ENCODE data around the gene BTBD9.

BTBD9 gene

GRCh38 chr6:38284802-38285394, 354.8 kb downstream of the BTBD9 start:
- Mint-ChIP-seq H3K27ac (no peak overlapping the region), H3K4me1 (ENCODE audit: low read depth) (peaks cover 19% of the 10 kb centered on the region), H3K27me3 (no peaks in the 10 kb centered on the region), H3K4me3 (no peak overlapping the region), H3K9me3 (peaks cover 8% of the 10 kb centered on the region), H3K36me3 (ENCODE audit: low read depth) (peaks cover 7% of the 10 kb centered on the region)
- intact Hi-C loops (cut with micrococcal nuclease) = no loop called here

- intact Hi-C loops (cut with micrococcal nuclease) = no loop called here
- H3K27ac Mint-ChIP-seq = no peak overlapping the region
- no peaks in the 10 kb centered on the region for H3K27me3 Mint-ChIP-seq
- H3K36me3 Mint-ChIP-seq (ENCODE audit: low read depth) = peaks cover 7% of the 10 kb centered on the region
- H3K4me3 Mint-ChIP-seq = no peak overlapping the region
- H3K4me1 Mint-ChIP-seq (ENCODE audit: low read depth) = peaks cover 19% of the 10 kb centered on the region
- peaks cover 8% of the 10 kb centered on the region for H3K9me3 Mint-ChIP-seq
Measured at GRCh38 chr6:38283734-38284362, 355.9 kb downstream of the BTBD9 start.

- Mint-ChIP-seq H3K27me3 (no peaks in the 10 kb centered on the region), H3K4me3 (no peak overlapping the region), H3K4me1 (ENCODE audit: low read depth) (peaks cover 19% of the 10 kb centered on the region), H3K9me3 (peaks cover 8% of the 10 kb centered on the region), H3K36me3 (ENCODE audit: low read depth) (peaks cover 7% of the 10 kb centered on the region), H3K27ac (no peak overlapping the region)
- intact Hi-C loops (cut with micrococcal nuclease) = no loop called here
Measured at GRCh38 chr6:38282911-38283310, 356.8 kb downstream of the BTBD9 start.

- Mint-ChIP-seq H3K27me3 (no peaks in the 10 kb centered on the region), H3K9me3 (peaks cover 8% of the 10 kb centered on the region), H3K36me3 (ENCODE audit: low read depth) (no peaks in the 10 kb centered on the region), H3K4me3 (no peak overlapping the region), H3K27ac (no peak overlapping the region), H3K4me1 (ENCODE audit: low read depth) (peaks cover 19% of the 10 kb centered on the region)
- intact Hi-C loops (cut with micrococcal nuclease) = no loop called here
Measured at GRCh38 chr6:38281126-38281525, 358.6 kb downstream of the BTBD9 start.

- Mint-ChIP-seq H3K27me3 (no peaks in the 10 kb centered on the region), H3K27ac (no peak overlapping the region), H3K9me3 (peaks cover 3% of the 10 kb centered on the region), H3K4me1 (ENCODE audit: low read depth) (peaks cover 15% of the 10 kb centered on the region), H3K36me3 (ENCODE audit: low read depth) (no peaks in the 10 kb centered on the region), H3K4me3 (no peak overlapping the region)
- intact Hi-C loops (cut with micrococcal nuclease) = no loop called here
Measured at GRCh38 chr6:38279963-38280588, 359.7 kb downstream of the BTBD9 start.

- no peak overlapping the region for H3K27ac Mint-ChIP-seq
- intact Hi-C loops (cut with micrococcal nuclease) = no loop called here
- H3K4me1 Mint-ChIP-seq (ENCODE audit: low read depth) = peaks cover 9% of the 10 kb centered on the region
- H3K4me3 Mint-ChIP-seq = no peak overlapping the region
- no peaks in the 10 kb centered on the region for H3K36me3 Mint-ChIP-seq (ENCODE audit: low read depth)
- no peaks in the 10 kb centered on the region for H3K27me3 Mint-ChIP-seq
- no peaks in the 10 kb centered on the region for H3K9me3 Mint-ChIP-seq
Measured at GRCh38 chr6:38279423-38279822, 360.3 kb downstream of the BTBD9 start.

GRCh38 chr6:38273325-38273724, 366.4 kb downstream of the BTBD9 start:
- H3K9me3 Mint-ChIP-seq = no peaks in the 10 kb centered on the region
- no peak overlapping the region for H3K27ac Mint-ChIP-seq
- H3K36me3 Mint-ChIP-seq (ENCODE audit: low read depth) = no peaks in the 10 kb centered on the region
- intact Hi-C loops (cut with micrococcal nuclease) = no loop called here
- no peaks in the 10 kb centered on the region for H3K27me3 Mint-ChIP-seq
- H3K4me3 Mint-ChIP-seq = no peak overlapping the region
- no peaks in the 10 kb centered on the region for H3K4me1 Mint-ChIP-seq (ENCODE audit: low read depth)

GRCh38 chr6:38272222-38272621, 367.5 kb downstream of the BTBD9 start:
- Mint-ChIP-seq H3K9me3 (no peaks in the 10 kb centered on the region), H3K4me3 (no peak overlapping the region), H3K27me3 (no peaks in the 10 kb centered on the region), H3K36me3 (ENCODE audit: low read depth) (no peaks in the 10 kb centered on the region), H3K4me1 (ENCODE audit: low read depth) (no peaks in the 10 kb centered on the region), H3K27ac (no peak overlapping the region)
- intact Hi-C loops (cut with micrococcal nuclease) = no loop called here

GRCh38 chr6:38271081-38271480, 368.6 kb downstream of the BTBD9 start:
- no peaks in the 10 kb centered on the region for H3K36me3 Mint-ChIP-seq (ENCODE audit: low read depth)
- intact Hi-C loops (cut with micrococcal nuclease) = no loop called here
- H3K4me3 Mint-ChIP-seq = no peak overlapping the region
- no peak overlapping the region for H3K27ac Mint-ChIP-seq
- no peaks in the 10 kb centered on the region for H3K27me3 Mint-ChIP-seq
- no peaks in the 10 kb centered on the region for H3K4me1 Mint-ChIP-seq (ENCODE audit: low read depth)
- no peaks in the 10 kb centered on the region for H3K9me3 Mint-ChIP-seq

- Mint-ChIP-seq H3K4me1 (ENCODE audit: low read depth) (no peaks in the 10 kb centered on the region), H3K4me3 (no peak overlapping the region)
Measured at GRCh38 chr6:38270367-38270766, 369.4 kb downstream of the BTBD9 start.

GRCh38 chr6:38269461-38270172, 370.1 kb downstream of the BTBD9 start:
- intact Hi-C loops (cut with micrococcal nuclease) = no loop called here
- H3K36me3 Mint-ChIP-seq (ENCODE audit: low read depth) = no peaks in the 10 kb centered on the region
- no peak overlapping the region for H3K27ac Mint-ChIP-seq
- H3K4me3 Mint-ChIP-seq = no peak overlapping the region
- no peaks in the 10 kb centered on the region for H3K9me3 Mint-ChIP-seq
- H3K27me3 Mint-ChIP-seq = no peaks in the 10 kb centered on the region
- no peaks in the 10 kb centered on the region for H3K4me1 Mint-ChIP-seq (ENCODE audit: low read depth)

More at GRCh38 chr6:38270367-38270766, 369.4 kb downstream of the BTBD9 start:
- Mint-ChIP-seq H3K27ac (no peak overlapping the region), H3K27me3 (no peaks in the 10 kb centered on the region), H3K9me3 (no peaks in the 10 kb centered on the region), H3K36me3 (ENCODE audit: low read depth) (no peaks in the 10 kb centered on the region)
- intact Hi-C loops (cut with micrococcal nuclease) = no loop called here

- H3K4me1 Mint-ChIP-seq (ENCODE audit: low read depth) = no peaks in the 10 kb centered on the region
- intact Hi-C loops (cut with micrococcal nuclease) = no loop called here
- no peak overlapping the region for H3K4me3 Mint-ChIP-seq
- H3K27ac Mint-ChIP-seq = no peak overlapping the region
- no peaks in the 10 kb centered on the region for H3K9me3 Mint-ChIP-seq
- no peaks in the 10 kb centered on the region for H3K36me3 Mint-ChIP-seq (ENCODE audit: low read depth)
- no peaks in the 10 kb centered on the region for H3K27me3 Mint-ChIP-seq
Measured at GRCh38 chr6:38268342-38268741, 371.4 kb downstream of the BTBD9 start.

GRCh38 chr6:38266921-38267354, 372.8 kb downstream of the BTBD9 start:
- H3K27me3 Mint-ChIP-seq = no peaks in the 10 kb centered on the region
- no peaks in the 10 kb centered on the region for H3K9me3 Mint-ChIP-seq
- H3K27ac Mint-ChIP-seq = no peak overlapping the region
- intact Hi-C loops (cut with micrococcal nuclease) = no loop called here
- H3K36me3 Mint-ChIP-seq (ENCODE audit: low read depth) = no peaks in the 10 kb centered on the region
- no peaks in the 10 kb centered on the region for H3K4me1 Mint-ChIP-seq (ENCODE audit: low read depth)
- H3K4me3 Mint-ChIP-seq = no peak overlapping the region

- no peak overlapping the region for H3K4me3 Mint-ChIP-seq
- H3K9me3 Mint-ChIP-seq = no peaks in the 10 kb centered on the region
- H3K36me3 Mint-ChIP-seq (ENCODE audit: low read depth) = no peaks in the 10 kb centered on the region
- H3K27ac Mint-ChIP-seq = no peak overlapping the region
- no peaks in the 10 kb centered on the region for H3K27me3 Mint-ChIP-seq
- peaks cover 8% of the 10 kb centered on the region for H3K4me1 Mint-ChIP-seq (ENCODE audit: low read depth)
- intact Hi-C loops (cut with micrococcal nuclease) = no loop called here
Measured at GRCh38 chr6:38264605-38265004, 375.1 kb downstream of the BTBD9 start.

All from dendritic cell treated with granulocyte-macrophage colony-stimulating factor and Interleukin-4, amounts not matched to agents 40 ng/mL and 50 ng/mL, for 4 days (primary cell).